GM23338 (cell line): ENCODE measurements around the gene AFF1. TPM values are rescaled to one million over a fixed set of nuclear protein-coding genes. Genes with fewer than 3 reads are reported as not detected.

Source experiments
- ATAC-seq: fragments of 200-7000 bp; cut with Tn5 transposase; 3 replicates; pipeline ENCODE4 v1.9.1; 2020
- DNase-seq: peaks from one replicate; pipeline ENCODE4 v3.0.0-alpha.2; 2015; ENCODE audit warnings: low spot score
- H2AFZ ChIP-seq: fragments of 200-600 bp; sonication (generic); 2 replicates; pipeline ENCODE4 v1.8.0; 2016; ENCODE audit warnings: antibody characterized with exemption, mild to moderate bottlenecking, moderate library complexity
- H3F3A ChIP-seq: fragments of 200-600 bp; sonication (generic); replicated peaks from 2 replicates; pipeline ENCODE4 v1.8.0; 2017; ENCODE audit warnings: antibody characterized with exemption, mixed run types, low read depth
- H3K27ac ChIP-seq: fragments of 200-600 bp; sonication (generic); 2 replicates; pipeline ENCODE4 v1.6.1; 2016; ENCODE audit warnings: low read depth
- H3K27me3 ChIP-seq: fragments of 200-600 bp; sonication (generic); 2 replicates; pipeline ENCODE4 v1.8.0; 2016; ENCODE audit warnings: mild to moderate bottlenecking, mixed run types, moderate library complexity; ENCODE audit not compliant: insufficient read depth
- H3K36me3 ChIP-seq: fragments of 200-600 bp; sonication (generic); 2 replicates; pipeline ENCODE4 v1.8.0; 2016; ENCODE audit warnings: mild to moderate bottlenecking; ENCODE audit not compliant: insufficient read depth
- H3K4me1 ChIP-seq: fragments of 200-600 bp; sonication (generic); 2 replicates; pipeline ENCODE4 v1.8.0; 2016; ENCODE audit warnings: mild to moderate bottlenecking, moderate library complexity; ENCODE audit not compliant: insufficient read depth
- H3K4me2 ChIP-seq: fragments of 200-600 bp; sonication (generic); 2 replicates; pipeline ENCODE4 v1.7.1; 2017; ENCODE audit warnings: mixed run types
- H3K4me3 ChIP-seq: fragments of 200-600 bp; sonication (generic); 2 replicates; pipeline ENCODE4 v1.6.1; 2016; ENCODE audit warnings: mixed run types
- H3K79me2 ChIP-seq: fragments of 200-600 bp; sonication (generic); replicated peaks from 2 replicates; pipeline ENCODE4 v1.8.0; 2017; ENCODE audit warnings: mild to moderate bottlenecking; ENCODE audit not compliant: insufficient read depth
- H3K9me2 ChIP-seq: fragments of 200-600 bp; sonication (generic); 2 replicates; pipeline ENCODE4 v1.8.0; 2017; ENCODE audit not compliant: insufficient read depth
- H4K20me1 ChIP-seq: fragments of 200-600 bp; sonication (generic); replicated peaks from 2 replicates; pipeline ENCODE4 v1.8.0; 2017; ENCODE audit warnings: mild to moderate bottlenecking; ENCODE audit not compliant: insufficient read depth
- H3K27ac Mint-ChIP-seq: 2 replicates; pipeline ENCODE4 v1.8.0; 2020; ENCODE audit warnings: inconsistent platforms, mild to moderate bottlenecking, moderate library complexity, mixed read lengths
- H3K27me3 Mint-ChIP-seq: 3 replicates; pipeline ENCODE4 v1.8.0; 2022; ENCODE audit warnings: low read depth, mild to moderate bottlenecking, moderate library complexity, mixed read lengths, inconsistent platforms; ENCODE audit not compliant: insufficient read depth, poor library complexity
- H3K36me3 Mint-ChIP-seq: 3 replicates; pipeline ENCODE4 v1.8.0; 2021; ENCODE audit warnings: low read depth, mild to moderate bottlenecking, inconsistent platforms, moderate library complexity, mixed read lengths
- H3K4me1 Mint-ChIP-seq: 3 replicates; pipeline ENCODE4 v1.8.0; 2020; ENCODE audit warnings: mild to moderate bottlenecking, inconsistent platforms, mixed read lengths
- H3K4me3 Mint-ChIP-seq: 3 replicates; pipeline ENCODE4 v1.8.0; 2021; ENCODE audit warnings: moderate library complexity, mild to moderate bottlenecking, inconsistent platforms, mixed read lengths
- H3K9me3 Mint-ChIP-seq: 3 replicates; pipeline ENCODE4 v1.8.0; 2020; ENCODE audit warnings: moderate library complexity, mild to moderate bottlenecking, inconsistent platforms, mixed read lengths
- CREB1 ChIP-seq: fragments of 250-450 bp; sonication (Bioruptor Pico); IDR thresholded peaks from 2 replicates; pipeline ENCODE4 v1.5.0; 2020; ENCODE audit warnings: low read depth, mild to moderate bottlenecking, moderate library complexity
- EZH2 ChIP-seq: fragments of 200-600 bp; sonication (generic); IDR thresholded peaks from one replicate; pipeline ENCODE4 v1.8.0; 2017; ENCODE audit warnings: antibody characterized with exemption, mild to moderate bottlenecking, low read depth; ENCODE audit not compliant: unreplicated experiment
- EZH2phosphoT487 ChIP-seq: fragments of 200-600 bp; sonication (generic); IDR thresholded peaks from one replicate; pipeline ENCODE4 v1.8.1; 2018; ENCODE audit warnings: antibody characterized with exemption; ENCODE audit not compliant: unreplicated experiment
- JUNB ChIP-seq: IDR thresholded peaks from one replicate; pipeline ENCODE4 v1.6.1; 2016; ENCODE audit warnings: antibody characterized with exemption; ENCODE audit not compliant: unreplicated experiment
- NANOG ChIP-seq: IDR thresholded peaks from 2 replicates; pipeline ENCODE4 v1.6.1; 2016; ENCODE audit warnings: antibody characterized with exemption, borderline replicate concordance
- STAT1 ChIP-seq: IDR thresholded peaks from one replicate; pipeline ENCODE4 v1.6.1; 2016; ENCODE audit warnings: antibody characterized with exemption; ENCODE audit not compliant: unreplicated experiment
- ZNF114 ChIP-seq: fragments of 250-450 bp; sonication (Bioruptor Pico); IDR thresholded peaks from 2 replicates; pipeline ENCODE4 v1.5.0; 2020; ENCODE audit warnings: mild to moderate bottlenecking, moderate library complexity
- ZNF331 ChIP-seq: fragments of 250-450 bp; sonication (Bioruptor Pico); IDR thresholded peaks from 2 replicates; pipeline ENCODE4 v1.5.0; 2020; ENCODE audit warnings: low read depth, mild to moderate bottlenecking, moderate library complexity
- polyA plus RNA-seq: library from polyadenylated mRNA; unstranded; fragments of >200 nt; fragmentation: Nextera tagmentation; extraction: Ambion mirVana; gene quantifications from 2 replicates; pipeline ENCODE4 v1.2.1, GENCODE V29; 2016
- total RNA-seq: library from RNA; depleted of rRNA; stranded (reverse); fragments of >200 nt; shearing (Covaris generic); gene quantifications from 2 replicates; pipeline ENCODE4 v1.2.3, GENCODE V29; 2014
- TF ChIP-seq, protein P1 (sequence below): fragments of 250-450 bp; sonication (Bioruptor Pico); IDR thresholded peaks from 2 replicates; pipeline ENCODE4 v1.5.0; 2020; ENCODE audit warnings: mild to moderate bottlenecking, moderate library complexity
- TF ChIP-seq, protein P2 (sequence below): IDR thresholded peaks from one replicate; pipeline ENCODE4 v1.6.1; 2018; ENCODE audit warnings: antibody characterized with exemption; ENCODE audit not compliant: unreplicated experiment
- TF ChIP-seq, protein P3 (sequence below), 2 experiments: fragments of 200-600 bp in 1 of 2; sonication (generic) in 1 of 2; conservative IDR thresholded peaks; 2 replicates each; pipeline versions ENCODE4 v1.5.1 to v1.6.1; 2016 to 2017; ENCODE audit warnings: antibody characterized with exemption in 2 of 2, low read depth in 2 of 2, mild to moderate bottlenecking in 2 of 2, moderate library complexity in 1 of 2

AFF1 gene
- total and polyA plus RNA-seq, 2 experiments from 2014 or later: 42.6 to 67.2 TPM

DNA sequence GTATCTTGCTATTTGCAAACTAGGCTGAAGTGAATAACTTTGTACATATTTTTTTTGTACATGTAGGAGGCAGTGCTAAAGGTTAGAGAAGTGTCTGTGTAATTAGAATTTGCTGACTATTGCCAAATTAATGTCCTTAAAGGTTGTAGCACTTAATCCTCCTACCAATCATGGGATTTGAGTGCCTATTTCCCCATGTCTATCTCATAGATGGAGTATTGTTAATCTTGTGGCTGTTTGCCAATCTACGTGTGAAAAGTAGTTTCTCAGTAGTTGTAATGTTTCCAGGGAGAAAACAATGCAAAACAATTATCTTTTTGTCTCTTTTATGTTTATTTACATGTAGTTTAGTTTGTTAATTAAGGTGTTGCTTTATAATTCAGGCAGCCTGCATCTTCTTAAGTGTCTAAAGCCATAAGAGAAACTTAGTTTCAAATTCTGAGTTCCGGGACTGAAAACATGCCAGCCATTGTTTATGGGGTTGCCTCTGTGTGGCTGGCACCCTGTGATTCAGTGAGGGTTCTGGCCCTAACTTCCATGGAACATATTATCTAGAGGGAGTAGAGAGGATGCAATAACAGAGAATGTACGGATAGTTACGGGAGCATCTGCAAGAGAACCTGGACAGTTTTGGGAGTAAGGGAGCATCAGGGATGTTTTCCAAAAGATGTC is 143.2 kb downstream of the AFF1 start (continued):
- TF ChIP-seq, protein P1, sequence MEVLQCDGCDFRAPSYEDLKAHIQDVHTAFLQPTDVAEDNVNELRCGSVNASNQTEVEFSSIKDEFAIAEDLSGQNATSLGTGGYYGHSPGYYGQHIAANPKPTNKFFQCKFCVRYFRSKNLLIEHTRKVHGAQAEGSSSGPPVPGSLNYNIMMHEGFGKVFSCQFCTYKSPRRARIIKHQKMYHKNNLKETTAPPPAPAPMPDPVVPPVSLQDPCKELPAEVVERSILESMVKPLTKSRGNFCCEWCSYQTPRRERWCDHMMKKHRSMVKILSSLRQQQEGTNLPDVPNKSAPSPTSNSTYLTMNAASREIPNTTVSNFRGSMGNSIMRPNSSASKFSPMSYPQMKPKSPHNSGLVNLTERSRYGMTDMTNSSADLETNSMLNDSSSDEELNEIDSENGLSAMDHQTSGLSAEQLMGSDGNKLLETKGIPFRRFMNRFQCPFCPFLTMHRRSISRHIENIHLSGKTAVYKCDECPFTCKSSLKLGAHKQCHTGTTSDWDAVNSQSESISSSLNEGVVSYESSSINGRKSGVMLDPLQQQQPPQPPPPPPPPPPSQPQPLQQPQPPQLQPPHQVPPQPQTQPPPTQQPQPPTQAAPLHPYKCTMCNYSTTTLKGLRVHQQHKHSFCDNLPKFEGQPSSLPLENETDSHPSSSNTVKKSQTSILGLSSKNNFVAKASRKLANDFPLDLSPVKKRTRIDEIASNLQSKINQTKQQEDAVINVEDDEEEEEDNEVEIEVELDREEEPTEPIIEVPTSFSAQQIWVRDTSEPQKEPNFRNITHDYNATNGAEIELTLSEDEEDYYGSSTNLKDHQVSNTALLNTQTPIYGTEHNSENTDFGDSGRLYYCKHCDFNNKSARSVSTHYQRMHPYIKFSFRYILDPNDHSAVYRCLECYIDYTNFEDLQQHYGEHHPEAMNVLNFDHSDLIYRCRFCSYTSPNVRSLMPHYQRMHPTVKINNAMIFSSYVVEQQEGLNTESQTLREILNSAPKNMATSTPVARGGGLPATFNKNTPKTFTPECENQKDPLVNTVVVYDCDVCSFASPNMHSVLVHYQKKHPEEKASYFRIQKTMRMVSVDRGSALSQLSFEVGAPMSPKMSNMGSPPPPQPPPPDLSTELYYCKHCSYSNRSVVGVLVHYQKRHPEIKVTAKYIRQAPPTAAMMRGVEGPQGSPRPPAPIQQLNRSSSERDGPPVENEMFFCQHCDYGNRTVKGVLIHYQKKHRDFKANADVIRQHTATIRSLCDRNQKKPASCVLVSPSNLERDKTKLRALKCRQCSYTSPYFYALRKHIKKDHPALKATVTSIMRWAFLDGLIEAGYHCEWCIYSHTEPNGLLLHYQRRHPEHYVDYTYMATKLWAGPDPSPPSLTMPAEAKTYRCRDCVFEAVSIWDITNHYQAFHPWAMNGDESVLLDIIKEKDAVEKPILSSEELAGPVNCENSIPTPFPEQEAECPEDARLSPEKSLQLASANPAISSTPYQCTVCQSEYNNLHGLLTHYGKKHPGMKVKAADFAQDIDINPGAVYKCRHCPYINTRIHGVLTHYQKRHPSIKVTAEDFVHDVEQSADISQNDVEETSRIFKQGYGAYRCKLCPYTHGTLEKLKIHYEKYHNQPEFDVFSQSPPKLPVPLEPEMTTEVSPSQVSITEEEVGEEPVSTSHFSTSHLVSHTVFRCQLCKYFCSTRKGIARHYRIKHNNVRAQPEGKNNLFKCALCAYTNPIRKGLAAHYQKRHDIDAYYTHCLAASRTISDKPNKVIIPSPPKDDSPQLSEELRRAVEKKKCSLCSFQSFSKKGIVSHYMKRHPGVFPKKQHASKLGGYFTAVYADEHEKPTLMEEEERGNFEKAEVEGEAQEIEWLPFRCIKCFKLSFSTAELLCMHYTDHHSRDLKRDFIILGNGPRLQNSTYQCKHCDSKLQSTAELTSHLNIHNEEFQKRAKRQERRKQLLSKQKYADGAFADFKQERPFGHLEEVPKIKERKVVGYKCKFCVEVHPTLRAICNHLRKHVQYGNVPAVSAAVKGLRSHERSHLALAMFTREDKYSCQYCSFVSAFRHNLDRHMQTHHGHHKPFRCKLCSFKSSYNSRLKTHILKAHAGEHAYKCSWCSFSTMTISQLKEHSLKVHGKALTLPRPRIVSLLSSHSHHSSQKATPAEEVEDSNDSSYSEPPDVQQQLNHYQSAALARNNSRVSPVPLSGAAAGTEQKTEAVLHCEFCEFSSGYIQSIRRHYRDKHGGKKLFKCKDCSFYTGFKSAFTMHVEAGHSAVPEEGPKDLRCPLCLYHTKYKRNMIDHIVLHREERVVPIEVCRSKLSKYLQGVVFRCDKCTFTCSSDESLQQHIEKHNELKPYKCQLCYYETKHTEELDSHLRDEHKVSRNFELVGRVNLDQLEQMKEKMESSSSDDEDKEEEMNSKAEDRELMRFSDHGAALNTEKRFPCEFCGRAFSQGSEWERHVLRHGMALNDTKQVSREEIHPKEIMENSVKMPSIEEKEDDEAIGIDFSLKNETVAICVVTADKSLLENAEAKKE: no peak
- TF ChIP-seq CREB1 (no peak), ZNF331 (CRISPR knock-in tag) (no peak), JUNB (no peak), ZNF114 (no peak)

DNA sequence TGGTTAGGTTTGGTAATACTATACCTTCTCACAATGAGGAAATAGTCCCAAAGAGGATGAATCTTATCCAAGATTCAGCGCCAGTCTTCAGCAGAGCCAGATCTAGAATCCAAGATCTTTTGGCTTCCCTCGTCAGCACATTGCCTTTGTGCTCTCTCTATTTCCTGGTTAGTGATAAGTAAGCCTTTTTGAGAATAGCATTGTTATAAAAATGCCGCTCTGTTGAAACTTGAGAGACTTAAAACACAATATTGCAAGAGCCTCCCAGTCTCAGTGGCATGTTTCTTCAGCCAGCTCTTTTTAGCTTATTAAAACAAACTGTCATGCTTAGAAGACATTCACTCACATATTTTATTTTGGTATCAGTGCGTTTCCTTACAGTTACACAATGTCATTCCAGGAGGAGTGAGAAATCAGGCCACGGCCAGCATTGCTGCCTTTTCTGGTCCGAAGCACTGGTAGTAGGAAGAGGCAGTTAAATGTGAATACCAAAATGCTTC is 144.2 kb downstream of the AFF1 start:
- no peaks in the 10 kb centered on the region for H3F3A ChIP-seq
- no peak overlapping the region for H2AFZ ChIP-seq
- Mint-ChIP-seq H3K9me3 (no peaks in the 10 kb centered on the region), H3K4me3 (no peak overlapping the region), H3K4me1 (peaks cover 35% of the 10 kb centered on the region), H3K36me3 (no peaks in the 10 kb centered on the region), H3K27me3 (peaks cover 1% of the 10 kb centered on the region), H3K27ac (no peak overlapping the region)
- no peaks in the 10 kb centered on the region for H3K27me3 ChIP-seq
- no peaks in the 10 kb centered on the region for H3K36me3 ChIP-seq
- no peak overlapping the region for H3K4me3 ChIP-seq
- peaks cover 7% of the 10 kb centered on the region; the same call in 1 of the 2 replicates for H4K20me1 ChIP-seq
- no peak overlapping the region for H3K4me2 ChIP-seq
- H3K27ac ChIP-seq: no peak overlapping the region; the same call in 1 of the 2 replicates
- peaks cover 84% of the 10 kb centered on the region for H3K79me2 ChIP-seq
- peaks cover 32% of the 10 kb centered on the region for H3K4me1 ChIP-seq
- no peak for ATAC-seq
- DNase-seq: no peak
- no peaks in the 10 kb centered on the region for H3K9me2 ChIP-seq
- TF ChIP-seq, protein P2, sequence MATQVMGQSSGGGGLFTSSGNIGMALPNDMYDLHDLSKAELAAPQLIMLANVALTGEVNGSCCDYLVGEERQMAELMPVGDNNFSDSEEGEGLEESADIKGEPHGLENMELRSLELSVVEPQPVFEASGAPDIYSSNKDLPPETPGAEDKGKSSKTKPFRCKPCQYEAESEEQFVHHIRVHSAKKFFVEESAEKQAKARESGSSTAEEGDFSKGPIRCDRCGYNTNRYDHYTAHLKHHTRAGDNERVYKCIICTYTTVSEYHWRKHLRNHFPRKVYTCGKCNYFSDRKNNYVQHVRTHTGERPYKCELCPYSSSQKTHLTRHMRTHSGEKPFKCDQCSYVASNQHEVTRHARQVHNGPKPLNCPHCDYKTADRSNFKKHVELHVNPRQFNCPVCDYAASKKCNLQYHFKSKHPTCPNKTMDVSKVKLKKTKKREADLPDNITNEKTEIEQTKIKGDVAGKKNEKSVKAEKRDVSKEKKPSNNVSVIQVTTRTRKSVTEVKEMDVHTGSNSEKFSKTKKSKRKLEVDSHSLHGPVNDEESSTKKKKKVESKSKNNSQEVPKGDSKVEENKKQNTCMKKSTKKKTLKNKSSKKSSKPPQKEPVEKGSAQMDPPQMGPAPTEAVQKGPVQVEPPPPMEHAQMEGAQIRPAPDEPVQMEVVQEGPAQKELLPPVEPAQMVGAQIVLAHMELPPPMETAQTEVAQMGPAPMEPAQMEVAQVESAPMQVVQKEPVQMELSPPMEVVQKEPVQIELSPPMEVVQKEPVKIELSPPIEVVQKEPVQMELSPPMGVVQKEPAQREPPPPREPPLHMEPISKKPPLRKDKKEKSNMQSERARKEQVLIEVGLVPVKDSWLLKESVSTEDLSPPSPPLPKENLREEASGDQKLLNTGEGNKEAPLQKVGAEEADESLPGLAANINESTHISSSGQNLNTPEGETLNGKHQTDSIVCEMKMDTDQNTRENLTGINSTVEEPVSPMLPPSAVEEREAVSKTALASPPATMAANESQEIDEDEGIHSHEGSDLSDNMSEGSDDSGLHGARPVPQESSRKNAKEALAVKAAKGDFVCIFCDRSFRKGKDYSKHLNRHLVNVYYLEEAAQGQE: no peak
- no peak for TF ChIP-seq STAT1
- TF ChIP-seq ZNF331 (CRISPR knock-in tag): no peak
- TF ChIP-seq JUNB: no peak
- TF ChIP-seq, protein P3, sequence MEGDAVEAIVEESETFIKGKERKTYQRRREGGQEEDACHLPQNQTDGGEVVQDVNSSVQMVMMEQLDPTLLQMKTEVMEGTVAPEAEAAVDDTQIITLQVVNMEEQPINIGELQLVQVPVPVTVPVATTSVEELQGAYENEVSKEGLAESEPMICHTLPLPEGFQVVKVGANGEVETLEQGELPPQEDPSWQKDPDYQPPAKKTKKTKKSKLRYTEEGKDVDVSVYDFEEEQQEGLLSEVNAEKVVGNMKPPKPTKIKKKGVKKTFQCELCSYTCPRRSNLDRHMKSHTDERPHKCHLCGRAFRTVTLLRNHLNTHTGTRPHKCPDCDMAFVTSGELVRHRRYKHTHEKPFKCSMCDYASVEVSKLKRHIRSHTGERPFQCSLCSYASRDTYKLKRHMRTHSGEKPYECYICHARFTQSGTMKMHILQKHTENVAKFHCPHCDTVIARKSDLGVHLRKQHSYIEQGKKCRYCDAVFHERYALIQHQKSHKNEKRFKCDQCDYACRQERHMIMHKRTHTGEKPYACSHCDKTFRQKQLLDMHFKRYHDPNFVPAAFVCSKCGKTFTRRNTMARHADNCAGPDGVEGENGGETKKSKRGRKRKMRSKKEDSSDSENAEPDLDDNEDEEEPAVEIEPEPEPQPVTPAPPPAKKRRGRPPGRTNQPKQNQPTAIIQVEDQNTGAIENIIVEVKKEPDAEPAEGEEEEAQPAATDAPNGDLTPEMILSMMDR (conservative IDR thresholded peaks at IDR 0.05; ENCODE audit: low read depth in 2 of 2): no peak
- no peak for TF ChIP-seq NANOG
- TF ChIP-seq EZH2: no peak
- no peak for TF ChIP-seq ZNF114
- no peak for TF ChIP-seq CREB1
- no peak for TF ChIP-seq EZH2phosphoT487
